ENCODE data around the gene EEF2KMT.

EEF2KMT gene

DNA sequence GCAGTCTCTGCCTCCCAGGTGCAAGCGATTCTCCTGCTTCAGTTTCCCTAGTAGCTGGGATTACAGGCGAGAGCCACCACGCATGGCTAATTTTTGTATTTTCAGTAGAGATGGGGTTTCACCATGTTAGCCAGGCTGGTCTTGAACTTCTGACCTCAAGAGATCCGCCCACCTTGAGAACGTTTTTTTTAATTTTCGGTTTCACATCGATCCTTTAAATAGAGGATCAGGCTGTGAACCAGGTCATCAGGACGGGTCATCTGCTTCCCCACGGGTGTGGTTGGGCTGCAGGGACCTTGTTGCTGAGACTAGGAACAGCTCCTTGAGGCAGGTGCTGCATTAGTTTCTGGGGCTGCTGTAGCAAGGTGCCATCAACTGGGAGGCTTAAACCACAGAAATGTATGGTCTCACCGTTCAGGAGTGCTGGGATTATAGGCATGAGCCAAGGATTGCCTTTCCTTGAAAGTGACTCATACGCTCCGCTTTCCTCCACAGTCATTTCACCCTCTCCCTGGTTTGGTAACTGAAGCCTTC is 55.9 kb downstream of the EEF2KMT start:
- DNase-seq (ENCODE audit: low read depth), result no peak

DNA sequence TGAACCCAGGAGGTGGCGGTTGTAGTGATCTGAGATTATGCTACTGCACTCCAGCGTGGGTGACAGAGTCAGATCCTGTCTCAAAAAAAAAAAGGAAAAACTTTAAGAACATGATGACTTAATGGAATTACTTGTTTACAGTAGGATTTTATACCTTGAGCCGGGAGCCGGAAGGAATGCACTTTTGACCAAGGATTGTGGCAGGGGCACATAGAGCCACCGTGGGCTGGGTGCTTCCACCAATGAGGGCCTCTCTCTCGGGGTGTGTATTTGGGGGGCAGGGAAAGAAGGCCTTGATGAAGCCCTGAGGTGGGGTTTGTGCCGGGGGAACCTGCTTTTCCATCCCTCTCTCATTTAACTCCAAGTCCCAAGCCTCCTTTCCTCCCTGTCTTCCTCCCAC is 57.1 kb downstream of the EEF2KMT start:
- no peak for DNase-seq (ENCODE audit: low read depth)

DNA sequence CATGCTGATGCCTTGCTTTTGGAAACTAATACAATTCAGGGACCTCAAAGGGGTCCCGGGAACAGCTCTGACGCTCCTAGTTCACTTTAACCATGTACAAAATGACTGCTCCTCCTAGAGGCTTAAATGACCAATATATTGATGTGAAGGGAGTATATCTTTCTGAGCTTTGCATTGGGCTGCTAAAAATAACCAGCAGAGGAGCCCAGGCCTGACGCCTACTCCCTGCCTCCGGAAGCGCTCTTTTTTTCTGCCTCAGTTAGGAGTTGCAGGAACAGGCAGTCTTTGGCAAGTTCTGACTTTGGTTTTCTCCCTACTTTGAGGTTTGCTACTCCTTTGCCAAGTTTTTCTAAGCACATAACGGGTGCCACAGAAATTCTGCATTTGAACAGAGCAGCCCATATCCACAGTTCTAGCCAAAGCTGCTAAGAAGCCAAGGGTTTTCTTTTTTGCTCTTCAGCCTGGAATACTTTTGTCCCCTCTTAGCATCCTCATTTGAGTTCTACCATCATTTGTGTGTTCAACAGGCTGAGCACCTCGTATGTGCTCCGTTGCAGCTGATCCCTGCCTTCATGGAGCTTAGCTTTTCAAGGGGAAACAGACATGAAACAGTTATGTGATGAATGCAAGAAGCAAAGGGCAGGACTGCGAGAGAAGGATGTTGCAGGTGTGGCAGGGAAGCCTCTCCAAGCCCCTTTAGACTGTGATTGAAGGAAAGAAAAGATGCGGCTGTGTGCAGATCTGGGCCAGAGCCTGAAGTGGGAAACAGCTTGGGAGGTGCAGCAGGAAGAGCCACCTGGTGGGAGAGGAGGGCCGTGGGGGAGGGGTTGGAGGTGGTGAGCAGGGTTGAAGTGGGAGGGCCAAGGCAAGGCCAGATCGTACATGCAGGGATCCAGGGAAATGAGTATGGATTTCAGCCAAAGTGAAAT is 61.1 kb downstream of the EEF2KMT start:
- no peak for DNase-seq (ENCODE audit: low read depth)

DNA sequence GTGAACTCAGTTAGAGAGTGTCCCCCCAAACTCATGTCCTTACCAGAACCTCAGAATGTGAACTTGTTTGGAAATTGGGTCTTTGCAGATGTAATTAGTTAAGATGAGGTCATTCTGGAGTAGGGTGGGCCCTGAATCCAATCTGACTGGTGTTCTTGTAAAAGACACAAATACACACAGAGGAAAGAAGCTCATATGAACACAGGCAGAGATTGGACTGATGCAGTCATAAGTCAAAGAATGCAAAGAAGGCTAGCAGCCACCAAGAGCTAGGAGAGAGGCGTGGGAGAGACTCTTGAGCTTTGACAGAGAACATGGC is 61.7 kb downstream of the EEF2KMT start:
- DNase-seq (ENCODE audit: low read depth), result no peak

All from stimulated activated CD8-positive, alpha-beta memory T cell treated with anti-CD3 and anti-CD28 coated beads, Interleukin-12 subunit alpha, Interleukin-12 subunit beta, amount 100 ng/mL, for 4 hours (primary cell).